ENCODE data around the gene CREG1.

DNA sequence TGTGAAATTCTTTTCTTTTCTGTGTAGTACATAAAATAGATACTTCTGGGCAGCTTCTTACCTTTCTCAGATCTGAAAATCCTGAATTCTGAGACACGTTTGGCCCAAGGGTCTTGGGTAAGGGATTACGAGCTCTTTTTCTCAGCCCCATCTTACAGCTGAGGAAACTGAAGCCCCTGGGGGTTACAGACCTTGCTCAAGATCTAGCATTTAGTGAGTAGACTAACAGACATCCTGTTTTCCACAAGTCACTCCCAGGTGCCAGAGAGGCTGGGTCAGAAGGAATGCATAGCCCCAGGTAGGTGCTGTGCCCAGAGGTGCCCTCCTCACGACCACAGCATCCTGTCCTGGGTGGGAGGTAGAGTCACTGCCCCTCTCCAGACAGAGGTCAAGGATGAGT, 13.2 kb upstream of the CREG1 start:
- TF ChIP-seq, protein P1, sequence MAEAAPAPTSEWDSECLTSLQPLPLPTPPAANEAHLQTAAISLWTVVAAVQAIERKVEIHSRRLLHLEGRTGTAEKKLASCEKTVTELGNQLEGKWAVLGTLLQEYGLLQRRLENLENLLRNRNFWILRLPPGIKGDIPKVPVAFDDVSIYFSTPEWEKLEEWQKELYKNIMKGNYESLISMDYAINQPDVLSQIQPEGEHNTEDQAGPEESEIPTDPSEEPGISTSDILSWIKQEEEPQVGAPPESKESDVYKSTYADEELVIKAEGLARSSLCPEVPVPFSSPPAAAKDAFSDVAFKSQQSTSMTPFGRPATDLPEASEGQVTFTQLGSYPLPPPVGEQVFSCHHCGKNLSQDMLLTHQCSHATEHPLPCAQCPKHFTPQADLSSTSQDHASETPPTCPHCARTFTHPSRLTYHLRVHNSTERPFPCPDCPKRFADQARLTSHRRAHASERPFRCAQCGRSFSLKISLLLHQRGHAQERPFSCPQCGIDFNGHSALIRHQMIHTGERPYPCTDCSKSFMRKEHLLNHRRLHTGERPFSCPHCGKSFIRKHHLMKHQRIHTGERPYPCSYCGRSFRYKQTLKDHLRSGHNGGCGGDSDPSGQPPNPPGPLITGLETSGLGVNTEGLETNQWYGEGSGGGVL (tag by site-specific recombination; IDR thresholded peaks at IDR 0.05): no peak
- TF ChIP-seq MEIS1 (CRISPR knock-in tag; IDR thresholded peaks at IDR 0.05; ENCODE audit: borderline replicate concordance): no peak
- no peak for TF ChIP-seq ZBTB17 (tag by site-specific recombination; IDR thresholded peaks at IDR 0.05)
- no peak for TF ChIP-seq ZNF2 (tag by site-specific recombination; IDR thresholded peaks at IDR 0.05)
- TF ChIP-seq, protein P2, sequence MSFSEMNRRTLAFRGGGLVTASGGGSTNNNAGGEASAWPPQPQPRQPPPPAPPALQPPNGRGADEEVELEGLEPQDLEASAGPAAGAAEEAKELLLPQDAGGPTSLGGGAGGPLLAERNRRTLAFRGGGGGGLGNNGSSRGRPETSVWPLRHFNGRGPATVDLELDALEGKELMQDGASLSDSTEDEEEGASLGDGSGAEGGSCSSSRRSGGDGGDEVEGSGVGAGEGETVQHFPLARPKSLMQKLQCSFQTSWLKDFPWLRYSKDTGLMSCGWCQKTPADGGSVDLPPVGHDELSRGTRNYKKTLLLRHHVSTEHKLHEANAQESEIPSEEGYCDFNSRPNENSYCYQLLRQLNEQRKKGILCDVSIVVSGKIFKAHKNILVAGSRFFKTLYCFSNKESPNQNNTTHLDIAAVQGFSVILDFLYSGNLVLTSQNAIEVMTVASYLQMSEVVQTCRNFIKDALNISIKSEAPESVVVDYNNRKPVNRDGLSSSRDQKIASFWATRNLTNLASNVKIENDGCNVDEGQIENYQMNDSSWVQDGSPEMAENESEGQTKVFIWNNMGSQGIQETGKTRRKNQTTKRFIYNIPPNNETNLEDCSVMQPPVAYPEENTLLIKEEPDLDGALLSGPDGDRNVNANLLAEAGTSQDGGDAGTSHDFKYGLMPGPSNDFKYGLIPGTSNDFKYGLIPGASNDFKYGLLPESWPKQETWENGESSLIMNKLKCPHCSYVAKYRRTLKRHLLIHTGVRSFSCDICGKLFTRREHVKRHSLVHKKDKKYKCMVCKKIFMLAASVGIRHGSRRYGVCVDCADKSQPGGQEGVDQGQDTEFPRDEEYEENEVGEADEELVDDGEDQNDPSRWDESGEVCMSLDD (tag by site-specific recombination; IDR thresholded peaks at IDR 0.05): no peak
- TF ChIP-seq, protein P3, sequence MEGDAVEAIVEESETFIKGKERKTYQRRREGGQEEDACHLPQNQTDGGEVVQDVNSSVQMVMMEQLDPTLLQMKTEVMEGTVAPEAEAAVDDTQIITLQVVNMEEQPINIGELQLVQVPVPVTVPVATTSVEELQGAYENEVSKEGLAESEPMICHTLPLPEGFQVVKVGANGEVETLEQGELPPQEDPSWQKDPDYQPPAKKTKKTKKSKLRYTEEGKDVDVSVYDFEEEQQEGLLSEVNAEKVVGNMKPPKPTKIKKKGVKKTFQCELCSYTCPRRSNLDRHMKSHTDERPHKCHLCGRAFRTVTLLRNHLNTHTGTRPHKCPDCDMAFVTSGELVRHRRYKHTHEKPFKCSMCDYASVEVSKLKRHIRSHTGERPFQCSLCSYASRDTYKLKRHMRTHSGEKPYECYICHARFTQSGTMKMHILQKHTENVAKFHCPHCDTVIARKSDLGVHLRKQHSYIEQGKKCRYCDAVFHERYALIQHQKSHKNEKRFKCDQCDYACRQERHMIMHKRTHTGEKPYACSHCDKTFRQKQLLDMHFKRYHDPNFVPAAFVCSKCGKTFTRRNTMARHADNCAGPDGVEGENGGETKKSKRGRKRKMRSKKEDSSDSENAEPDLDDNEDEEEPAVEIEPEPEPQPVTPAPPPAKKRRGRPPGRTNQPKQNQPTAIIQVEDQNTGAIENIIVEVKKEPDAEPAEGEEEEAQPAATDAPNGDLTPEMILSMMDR (tag by site-specific recombination; IDR thresholded peaks at IDR 0.05): no peak
- TF ChIP-seq ZNF626 (tag by site-specific recombination; IDR thresholded peaks at IDR 0.05): no peak
- TF ChIP-seq ZNF501 (tag by site-specific recombination; IDR thresholded peaks at IDR 0.05): no peak
- no peak for TF ChIP-seq ZNF221 (tag by site-specific recombination; IDR thresholded peaks at IDR 0.05; ENCODE audit: borderline replicate concordance)
- TF ChIP-seq YY1 (tag by site-specific recombination; IDR thresholded peaks at IDR 0.05): no peak
- TF ChIP-seq ZNF23 (tag by site-specific recombination; IDR thresholded peaks at IDR 0.05; ENCODE audit: borderline replicate concordance): no peak
- TF ChIP-seq, protein P4, sequence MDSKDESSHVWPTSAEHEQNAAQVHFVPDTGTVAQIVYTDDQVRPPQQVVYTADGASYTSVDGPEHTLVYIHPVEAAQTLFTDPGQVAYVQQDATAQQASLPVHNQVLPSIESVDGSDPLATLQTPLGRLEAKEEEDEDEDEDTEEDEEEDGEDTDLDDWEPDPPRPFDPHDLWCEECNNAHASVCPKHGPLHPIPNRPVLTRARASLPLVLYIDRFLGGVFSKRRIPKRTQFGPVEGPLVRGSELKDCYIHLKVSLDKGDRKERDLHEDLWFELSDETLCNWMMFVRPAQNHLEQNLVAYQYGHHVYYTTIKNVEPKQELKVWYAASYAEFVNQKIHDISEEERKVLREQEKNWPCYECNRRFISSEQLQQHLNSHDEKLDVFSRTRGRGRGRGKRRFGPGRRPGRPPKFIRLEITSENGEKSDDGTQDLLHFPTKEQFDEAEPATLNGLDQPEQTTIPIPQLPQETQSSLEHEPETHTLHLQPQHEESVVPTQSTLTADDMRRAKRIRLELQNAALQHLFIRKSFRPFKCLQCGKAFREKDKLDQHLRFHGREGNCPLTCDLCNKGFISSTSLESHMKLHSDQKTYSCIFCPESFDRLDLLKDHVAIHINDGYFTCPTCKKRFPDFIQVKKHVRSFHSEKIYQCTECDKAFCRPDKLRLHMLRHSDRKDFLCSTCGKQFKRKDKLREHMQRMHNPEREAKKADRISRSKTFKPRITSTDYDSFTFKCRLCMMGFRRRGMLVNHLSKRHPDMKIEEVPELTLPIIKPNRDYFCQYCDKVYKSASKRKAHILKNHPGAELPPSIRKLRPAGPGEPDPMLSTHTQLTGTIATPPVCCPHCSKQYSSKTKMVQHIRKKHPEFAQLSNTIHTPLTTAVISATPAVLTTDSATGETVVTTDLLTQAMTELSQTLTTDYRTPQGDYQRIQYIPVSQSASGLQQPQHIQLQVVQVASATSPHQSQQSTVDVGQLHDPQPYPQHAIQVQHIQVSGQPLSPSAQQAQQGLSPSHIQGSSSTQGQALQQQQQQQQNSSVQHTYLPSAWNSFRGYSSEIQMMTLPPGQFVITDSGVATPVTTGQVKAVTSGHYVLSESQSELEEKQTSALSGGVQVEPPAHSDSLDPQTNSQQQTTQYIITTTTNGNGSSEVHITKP (tag by site-specific recombination; IDR thresholded peaks at IDR 0.05): no peak
